ENCODE data around the gene NADSYN1. TPM values are rescaled to one million over a fixed set of nuclear protein-coding genes. Genes with fewer than 3 reads are reported as not detected.

The NADSYN1 gene
- total RNA-seq, 3 donors from 2014 or later, result 112 to 210 (median 141) TPM

GRCh38 chr11:71463331-71464211 lies 10.6 kb downstream of the NADSYN1 start:
- DNase-seq, result peak in 1 of 3 donors; percentile 15
- Histone ChIP-seq H3K9me3 (no peaks in the 10 kb centered on the region), H3K36me3 (ENCODE audit: low read depth) (peaks cover 9% of the 10 kb centered on the region), H3K4me3 (no peak overlapping the region), H3K4me1 (ENCODE audit: low read depth) (no peaks in the 10 kb centered on the region)
- ATAC-seq, result no peak
- intact Hi-C loops (cut with DNase I, micrococcal nuclease), result no loop called here
- TF ChIP-seq CTCF (IDR thresholded peaks at IDR 0.05), result no peak

GRCh38 chr11:71465054-71465453 lies 12.1 kb downstream of the NADSYN1 start:
- intact Hi-C loops (cut with DNase I, micrococcal nuclease), result no loop called here
- ATAC-seq, result no peak
- H3K4me1 ChIP-seq (ENCODE audit: low read depth), result no peaks in the 10 kb centered on the region
- TF ChIP-seq CTCF (IDR thresholded peaks at IDR 0.05), result no peak
- H3K9me3 ChIP-seq, result no peaks in the 10 kb centered on the region
- no peaks in the 10 kb centered on the region for H3K36me3 ChIP-seq (ENCODE audit: low read depth)
- DNase-seq, result no peak
- H3K4me3 ChIP-seq, result no peak overlapping the region

GRCh38 chr11:71466358-71466757 lies 13.4 kb downstream of the NADSYN1 start:
- intact Hi-C loops (cut with DNase I, micrococcal nuclease), result no loop called here
- H3K9me3 ChIP-seq, result no peaks in the 10 kb centered on the region
- no peak for TF ChIP-seq CTCF (IDR thresholded peaks at IDR 0.05)
- H3K4me1 ChIP-seq (ENCODE audit: low read depth), result no peaks in the 10 kb centered on the region
- H3K4me3 ChIP-seq, result no peak overlapping the region
- no peaks in the 10 kb centered on the region for H3K36me3 ChIP-seq (ENCODE audit: low read depth)
- DNase-seq (no peak), ATAC-seq (no peak)

- Histone ChIP-seq H3K9me3 (no peaks in the 10 kb centered on the region), H3K4me3 (no peak overlapping the region), H3K36me3 (ENCODE audit: low read depth) (no peaks in the 10 kb centered on the region), H3K4me1 (ENCODE audit: low read depth) (no peaks in the 10 kb centered on the region)
- no peak for TF ChIP-seq CTCF (IDR thresholded peaks at IDR 0.05)
- no peak for DNase-seq
- peak; percentile 83 for ATAC-seq
- intact Hi-C loops (cut with DNase I, micrococcal nuclease), result no loop called here
Observed at GRCh38 chr11:71467164-71467563, 14.2 kb downstream of the NADSYN1 start.

GRCh38 chr11:71470946-71471345 lies 17.9 kb downstream of the NADSYN1 start:
- intact Hi-C loops (cut with DNase I, micrococcal nuclease), result no loop called here
- no peak for TF ChIP-seq CTCF (IDR thresholded peaks at IDR 0.05)
- Histone ChIP-seq H3K36me3 (ENCODE audit: low read depth) (peaks cover 17% of the 10 kb centered on the region), H3K4me3 (no peak overlapping the region), H3K4me1 (ENCODE audit: low read depth) (no peaks in the 10 kb centered on the region), H3K9me3 (no peaks in the 10 kb centered on the region)
- ATAC-seq (no peak), DNase-seq (no peak)
